H9 (cell line): ENCODE results near the gene STK10. TPM values are rescaled to one million over a fixed set of nuclear protein-coding genes. Genes with fewer than 3 reads are reported as not detected.

Experiments
- DNase-seq: peaks from one replicate; pipeline ENCODE4 v3.0.0-alpha.2; 2017
- H2AFZ ChIP-seq: one replicate; pipeline ENCODE4 v1.6.1; 2013; ENCODE audit warnings: mild to moderate bottlenecking, low read length, control low read depth, moderate library complexity
- H2AK5ac ChIP-seq: 2 replicates; pipeline ENCODE4 v1.6.1; 2013; ENCODE audit warnings: low read length, control low read depth, mixed read lengths; ENCODE audit not compliant: insufficient read length
- H2BK120ac ChIP-seq: one replicate; pipeline ENCODE4 v1.6.1; 2013; ENCODE audit warnings: low read depth, mild to moderate bottlenecking, low read length, control low read depth, inconsistent platforms; ENCODE audit not compliant: poor library complexity, severe bottlenecking
- H2BK12ac ChIP-seq: 2 replicates; pipeline ENCODE4 v1.6.1; 2013; ENCODE audit warnings: low read length, control low read depth, mixed read lengths, low read depth; ENCODE audit not compliant: insufficient read length
- H2BK15ac ChIP-seq: 2 replicates; pipeline ENCODE4 v1.6.1; 2013; ENCODE audit warnings: low read depth, low read length, control low read depth
- H2BK20ac ChIP-seq: one replicate; pipeline ENCODE4 v1.6.1; 2013; ENCODE audit warnings: low read depth, mild to moderate bottlenecking, low read length, control low read depth, inconsistent platforms; ENCODE audit not compliant: poor library complexity, severe bottlenecking
- H2BK5ac ChIP-seq: 2 replicates; pipeline ENCODE4 v1.6.1; 2013; ENCODE audit warnings: low read length, control low read depth, mixed read lengths; ENCODE audit not compliant: insufficient read length
- H3K14ac ChIP-seq: 2 replicates; pipeline ENCODE4 v1.6.1; 2013; ENCODE audit warnings: low read length, control low read depth; ENCODE audit not compliant: insufficient read depth
- H3K18ac ChIP-seq: 2 replicates; pipeline ENCODE4 v1.6.1; 2013; ENCODE audit warnings: low read depth, mild to moderate bottlenecking, mixed read lengths, low read length, control low read depth; ENCODE audit not compliant: insufficient read length
- H3K23ac ChIP-seq: 2 replicates; pipeline ENCODE4 v1.6.1; 2013; ENCODE audit warnings: low read length, control low read depth, mixed read lengths, low read depth; ENCODE audit not compliant: insufficient read length
- H3K23me2 ChIP-seq: 2 replicates; pipeline ENCODE4 v1.6.1; 2013; ENCODE audit warnings: low read depth, mild to moderate bottlenecking, mixed read lengths, low read length, control low read depth; ENCODE audit not compliant: insufficient read length, poor library complexity, severe bottlenecking
- H3K27ac ChIP-seq: 2 replicates; pipeline ENCODE4 v1.5.1; 2013; ENCODE audit warnings: low read length, control low read depth, mixed read lengths, low read depth; ENCODE audit not compliant: insufficient read length
- H3K27me3 ChIP-seq: 2 replicates; pipeline ENCODE4 v1.6.1; 2013; ENCODE audit warnings: low read length, control low read depth, inconsistent platforms; ENCODE audit not compliant: insufficient read depth
- H3K4ac ChIP-seq: 2 replicates; pipeline ENCODE4 v1.6.1; 2013; ENCODE audit warnings: low read depth, mild to moderate bottlenecking, control low read depth, inconsistent platforms, low read length, moderate library complexity
- H3K4me1 ChIP-seq: 2 replicates; pipeline ENCODE4 v1.6.1; 2013; ENCODE audit warnings: low read length, control low read depth, inconsistent platforms; ENCODE audit not compliant: insufficient read depth
- H3K4me2 ChIP-seq: 2 replicates; pipeline ENCODE4 v1.6.1; 2013; ENCODE audit warnings: low read length, control low read depth, mixed read lengths; ENCODE audit not compliant: insufficient read length, insufficient read depth
- H3K56ac ChIP-seq: 2 replicates; pipeline ENCODE4 v1.6.1; 2013; ENCODE audit warnings: low read depth, mild to moderate bottlenecking, mixed read lengths, low read length, control low read depth; ENCODE audit not compliant: insufficient read length
- H3K79me1 ChIP-seq: 2 replicates; pipeline ENCODE4 v1.6.1; 2013; ENCODE audit warnings: low read depth, mild to moderate bottlenecking, moderate library complexity, low read length, control low read depth, inconsistent platforms; ENCODE audit not compliant: insufficient read depth, poor library complexity, severe bottlenecking
- H3K79me2 ChIP-seq: 2 replicates; pipeline ENCODE4 v1.6.1; 2013; ENCODE audit warnings: low read length, control low read depth, inconsistent platforms; ENCODE audit not compliant: insufficient read depth
- H3K9ac ChIP-seq: 2 replicates; pipeline ENCODE4 v1.6.1; 2013; ENCODE audit warnings: low read length, control low read depth, mixed read lengths; ENCODE audit not compliant: insufficient read length; ENCODE audit errors: extremely low read depth
- H3K9me3 ChIP-seq: one replicate; pipeline ENCODE4 v1.6.1; 2013; ENCODE audit warnings: low read depth, low read length, inconsistent platforms; ENCODE audit not compliant: control insufficient read depth
- H3T11ph ChIP-seq: one replicate; pipeline ENCODE4 v1.6.1; 2013; ENCODE audit warnings: mild to moderate bottlenecking, low read length, control low read depth, inconsistent platforms
- H4K20me1 ChIP-seq: one replicate; pipeline ENCODE4 v1.6.1; 2013; ENCODE audit not compliant: control insufficient read depth, insufficient read length, insufficient read depth
- H4K5ac ChIP-seq: 2 replicates; pipeline ENCODE4 v1.6.1; 2013; ENCODE audit warnings: low read depth, mild to moderate bottlenecking, mixed read lengths, low read length, control low read depth; ENCODE audit not compliant: insufficient read length
- H4K8ac ChIP-seq: replicated peaks from 2 replicates; pipeline ENCODE4 v1.6.1; 2013; ENCODE audit warnings: low read length, control low read depth, mixed read lengths, low read depth; ENCODE audit not compliant: insufficient read length
- H4K91ac ChIP-seq: 2 replicates; pipeline ENCODE4 v1.6.1; 2013; ENCODE audit warnings: low read depth, mild to moderate bottlenecking, moderate library complexity, mixed read lengths, low read length, control low read depth; ENCODE audit not compliant: insufficient read length
- H3K27ac Mint-ChIP-seq, 3 experiments: 2 replicates in 2 of 3; 3 replicates in 1 of 3; pipeline ENCODE4 v1.8.0; 2020 to 2021; ENCODE audit warnings: mixed read lengths in 3 of 3, mild to moderate bottlenecking in 1 of 3, moderate library complexity in 1 of 3
- H3K27me3 Mint-ChIP-seq: 2 replicates; pipeline ENCODE4 v1.8.0; 2021; ENCODE audit warnings: low read depth, mild to moderate bottlenecking, moderate library complexity, mixed read lengths
- H3K36me3 Mint-ChIP-seq, 3 experiments: 2 replicates in 2 of 3; 3 replicates in 1 of 3; pipeline ENCODE4 v1.8.0; 2020 to 2021; ENCODE audit warnings: low read depth in 3 of 3, mixed read lengths in 3 of 3; ENCODE audit not compliant: insufficient read depth in 1 of 3
- H3K4me1 Mint-ChIP-seq, 2 experiments: 2 replicates each; pipeline ENCODE4 v1.8.0; 2020; ENCODE audit warnings: mixed read lengths in 2 of 2
- H3K4me3 Mint-ChIP-seq, 2 experiments: 2 replicates in 1 of 2; 3 replicates in 1 of 2; pipeline ENCODE4 v1.8.0; 2020 to 2021; ENCODE audit warnings: mild to moderate bottlenecking in 2 of 2, mixed read lengths in 2 of 2, moderate library complexity in 1 of 2
- H3K9me3 Mint-ChIP-seq, 2 experiments: 2 replicates in 1 of 2; 3 replicates in 1 of 2; pipeline ENCODE4 v1.8.0; 2020; ENCODE audit warnings: mild to moderate bottlenecking in 2 of 2, mixed read lengths in 2 of 2, moderate library complexity in 1 of 2
- CTCF ChIP-seq: fragments of 200-600 bp; sonication (generic); conservative IDR thresholded peaks from 3 replicates; pipeline ENCODE4 v1.8.0; 2021; ENCODE audit warnings: antibody characterized with exemption, mild to moderate bottlenecking
- WGBS: extraction: QIAGEN DNeasy Blood & Tissue Kit; methylation state at CpG from one replicate; pipeline ENCODE4 v1.1.7; 2013; ENCODE audit warnings: missing lambda C conversion rate, low lambda C conversion rate, mixed read lengths; ENCODE audit not compliant: insufficient read length; ENCODE audit errors: extremely low coverage; 5-methylcytosine and 5-hydroxymethylcytosine counted together
- total RNA-seq: library from RNA; stranded (reverse); gene quantifications from 2 replicates; pipeline ENCODE4 v1.2.1, GENCODE V29; 2021

The STK10 gene
- total RNA-seq, 1 experiment from 2014 or later, result 14.6 TPM

- no peak overlapping the region for H2BK15ac ChIP-seq
- H3K27me3 Mint-ChIP-seq, result no peaks in the 10 kb centered on the region; the same call in 1 of the 2 replicates
- H3K18ac ChIP-seq, result no peak overlapping the region
- H3K27ac Mint-ChIP-seq, result 0 out of 7 replicates have a peak overlapping the region, but pooled peaks of 1 of the 3 experiments have one; percentile 25
- H2BK20ac ChIP-seq, result no peak overlapping the region
- H3K56ac ChIP-seq, result no peak overlapping the region
- H2BK12ac ChIP-seq, result no peak overlapping the region
- H2BK120ac ChIP-seq, result no peak overlapping the region
- no peaks in the 10 kb centered on the region for H3K79me2 ChIP-seq
- H3K4ac ChIP-seq, result no peak overlapping the region
- no peak overlapping the region for H4K8ac ChIP-seq
- no peaks in the 10 kb centered on the region for H3K79me1 ChIP-seq
- no peak overlapping the region for H2AFZ ChIP-seq
- H3K23me2 ChIP-seq, result no peaks in the 10 kb centered on the region
- H3K4me1 ChIP-seq, result no peaks in the 10 kb centered on the region
- H4K5ac ChIP-seq, result no peak overlapping the region
- no peaks in the 10 kb centered on the region for H4K20me1 ChIP-seq
- H3K27me3 ChIP-seq, result no peaks in the 10 kb centered on the region
- no peak overlapping the region for H3K9ac ChIP-seq
- H3K4me1 Mint-ChIP-seq, result peaks cover 0 to 4% of the 10 kb centered on the region in 2 experiments; a peak in 1 of 4 replicates
- H3K9me3 Mint-ChIP-seq, result peaks cover 4 to 5% of the 10 kb centered on the region in 2 experiments
- H2BK5ac ChIP-seq, result no peak overlapping the region
- no peak overlapping the region for H4K91ac ChIP-seq
- H3T11ph ChIP-seq, result no peak overlapping the region
- peaks cover 14 to 18% (median 15%) of the 10 kb centered on the region in 3 experiments for H3K36me3 Mint-ChIP-seq
- no peak overlapping the region for H2AK5ac ChIP-seq
- H3K27ac ChIP-seq, result no peak overlapping the region
- WGBS, result no CpG with 5 or more reads among the region's 19 CpGs
- H3K14ac ChIP-seq, result no peak overlapping the region
- no peak for TF ChIP-seq CTCF
- no peak for DNase-seq
- no peak overlapping the region for H3K4me3 Mint-ChIP-seq
- H3K4me2 ChIP-seq, result no peak overlapping the region
- no peak overlapping the region for H3K23ac ChIP-seq
- no peaks in the 10 kb centered on the region for H3K9me3 ChIP-seq
Observed at GRCh38 chr5:172055421-172055820, 132.6 kb downstream of the STK10 start.
